Osteocyte (in vitro differentiated cells): ENCODE results near the gene SLX4IP. TPM values are rescaled to one million over a fixed set of nuclear protein-coding genes. Genes with fewer than 3 reads are reported as not detected.

Source experiments
- DNase-seq: peaks from one replicate; pipeline ENCODE4 v3.0.0; 2021; ENCODE audit warnings: mixed read lengths; ENCODE audit not compliant: unreplicated experiment; ENCODE audit errors: extremely low spot score
- H3K27ac Mint-ChIP-seq: one replicate; pipeline ENCODE4 v1.8.0; 2021; ENCODE audit warnings: mild to moderate bottlenecking, mixed read lengths; ENCODE audit not compliant: unreplicated experiment
- H3K27me3 Mint-ChIP-seq: one replicate; pipeline ENCODE4 v1.8.0; 2021; ENCODE audit warnings: mixed read lengths; ENCODE audit not compliant: unreplicated experiment
- H3K36me3 Mint-ChIP-seq: one replicate; pipeline ENCODE4 v1.8.0; 2021; ENCODE audit warnings: mixed read lengths; ENCODE audit not compliant: unreplicated experiment
- H3K4me1 Mint-ChIP-seq: one replicate; pipeline ENCODE4 v1.8.0; 2021; ENCODE audit warnings: mixed read lengths; ENCODE audit not compliant: unreplicated experiment
- H3K4me3 Mint-ChIP-seq: one replicate; pipeline ENCODE4 v1.8.0; 2021; ENCODE audit warnings: mild to moderate bottlenecking, moderate library complexity, mixed read lengths; ENCODE audit not compliant: unreplicated experiment
- H3K9me3 Mint-ChIP-seq: one replicate; pipeline ENCODE4 v1.8.0; 2021; ENCODE audit warnings: mixed read lengths; ENCODE audit not compliant: unreplicated experiment
- total RNA-seq: library from RNA; stranded (reverse); gene quantifications from 2 replicates; pipeline ENCODE4 v1.2.1, GENCODE V29; 2021
- TF ChIP-seq, protein P1 (sequence below): fragments of 200-600 bp; sonication (generic); IDR thresholded peaks from 2 replicates; pipeline ENCODE4 v1.5.0; 2021; ENCODE audit warnings: antibody characterized with exemption, mild to moderate bottlenecking, moderate library complexity

The SLX4IP gene
- total RNA-seq, 1 donor from 2014 or later: 5.4 TPM

DNA sequence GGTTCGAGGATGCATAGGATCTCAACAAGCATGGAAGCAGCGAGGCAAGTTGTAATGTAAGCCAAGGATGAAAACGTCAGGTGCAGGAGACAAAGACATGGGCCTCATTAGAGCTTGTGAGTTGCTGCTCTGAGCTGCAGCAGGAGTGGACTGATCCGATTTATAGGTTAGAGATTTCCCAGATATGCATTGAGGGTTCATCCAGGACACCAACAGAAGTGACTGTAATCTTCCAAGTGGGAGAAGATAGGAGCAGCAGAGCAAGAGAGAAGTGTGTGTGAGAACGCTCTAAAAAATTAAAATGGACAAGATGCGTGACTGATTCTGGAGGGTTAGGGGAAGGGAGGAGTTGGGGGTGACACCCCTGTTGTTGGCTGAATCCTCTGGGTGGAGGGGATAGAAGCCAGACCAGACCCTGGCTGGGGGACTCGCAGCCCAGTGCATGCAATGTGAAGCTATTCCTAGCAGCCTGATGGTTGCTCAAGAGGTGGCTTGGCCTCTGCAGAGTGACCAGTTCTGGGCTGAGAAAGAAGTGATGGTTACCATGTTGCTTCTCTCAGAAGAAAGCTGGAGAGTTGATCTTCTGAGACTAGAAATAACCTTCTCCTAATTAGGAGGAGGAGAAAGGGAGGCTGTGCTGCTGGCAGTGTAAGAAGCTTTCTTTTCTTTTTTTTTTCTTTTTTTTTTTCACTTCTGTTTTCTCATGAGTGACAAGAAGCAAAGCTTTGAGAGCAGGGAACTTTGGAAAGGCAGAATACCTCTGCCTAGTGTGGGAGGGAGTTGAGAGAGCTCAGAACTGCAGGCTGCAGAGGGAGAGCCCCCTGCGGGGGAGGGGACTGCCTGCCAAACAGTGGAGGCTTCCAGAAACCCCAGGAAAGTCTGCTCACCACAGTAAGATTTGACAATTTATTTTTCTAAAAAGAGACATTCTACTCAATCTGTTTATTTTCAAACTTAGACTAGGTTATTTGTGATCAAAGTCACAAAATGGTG lies 116.9 kb downstream of the SLX4IP start:
- TF ChIP-seq, protein P1, sequence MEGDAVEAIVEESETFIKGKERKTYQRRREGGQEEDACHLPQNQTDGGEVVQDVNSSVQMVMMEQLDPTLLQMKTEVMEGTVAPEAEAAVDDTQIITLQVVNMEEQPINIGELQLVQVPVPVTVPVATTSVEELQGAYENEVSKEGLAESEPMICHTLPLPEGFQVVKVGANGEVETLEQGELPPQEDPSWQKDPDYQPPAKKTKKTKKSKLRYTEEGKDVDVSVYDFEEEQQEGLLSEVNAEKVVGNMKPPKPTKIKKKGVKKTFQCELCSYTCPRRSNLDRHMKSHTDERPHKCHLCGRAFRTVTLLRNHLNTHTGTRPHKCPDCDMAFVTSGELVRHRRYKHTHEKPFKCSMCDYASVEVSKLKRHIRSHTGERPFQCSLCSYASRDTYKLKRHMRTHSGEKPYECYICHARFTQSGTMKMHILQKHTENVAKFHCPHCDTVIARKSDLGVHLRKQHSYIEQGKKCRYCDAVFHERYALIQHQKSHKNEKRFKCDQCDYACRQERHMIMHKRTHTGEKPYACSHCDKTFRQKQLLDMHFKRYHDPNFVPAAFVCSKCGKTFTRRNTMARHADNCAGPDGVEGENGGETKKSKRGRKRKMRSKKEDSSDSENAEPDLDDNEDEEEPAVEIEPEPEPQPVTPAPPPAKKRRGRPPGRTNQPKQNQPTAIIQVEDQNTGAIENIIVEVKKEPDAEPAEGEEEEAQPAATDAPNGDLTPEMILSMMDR: no peak
- H3K36me3 Mint-ChIP-seq: no peaks in the 10 kb centered on the region
- no peaks in the 10 kb centered on the region for H3K27me3 Mint-ChIP-seq
- no peak for DNase-seq
- H3K4me1 Mint-ChIP-seq: peaks cover 57% of the 10 kb centered on the region
- H3K4me3 Mint-ChIP-seq: no peak overlapping the region
- H3K9me3 Mint-ChIP-seq: no peaks in the 10 kb centered on the region
- peak overlapping the region; percentile 12 for H3K27ac Mint-ChIP-seq

DNA sequence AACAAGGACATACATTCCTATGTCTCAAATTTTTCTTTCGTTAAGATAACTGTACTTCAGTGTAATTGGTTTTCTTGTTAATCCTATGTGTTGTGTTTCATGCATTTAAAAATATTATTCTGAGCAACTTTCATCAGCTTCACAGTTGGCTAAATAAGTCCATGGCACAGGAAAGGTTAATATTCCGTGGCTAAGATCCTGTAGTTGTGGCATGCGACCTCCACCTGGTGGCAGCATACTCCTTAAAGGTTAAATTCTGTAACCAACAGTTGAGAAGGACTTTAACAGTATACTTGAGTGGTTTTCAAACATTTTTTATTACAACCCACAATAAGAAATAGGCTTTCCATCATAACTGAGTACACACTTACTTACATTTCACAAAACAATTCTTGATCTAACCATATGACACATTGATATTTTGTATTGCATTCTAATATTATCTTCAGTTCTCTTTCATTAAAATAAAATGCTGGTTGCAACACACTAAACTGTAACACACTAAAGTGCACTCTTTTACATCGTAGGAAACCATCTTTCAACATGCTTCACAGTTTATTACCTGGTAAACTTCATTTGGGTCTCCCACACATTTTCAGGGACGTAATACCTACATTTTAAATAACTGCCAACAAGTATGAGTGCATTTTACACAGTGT lies 118.3 kb downstream of the SLX4IP start:
- H3K9me3 Mint-ChIP-seq: no peaks in the 10 kb centered on the region
- peaks cover 68% of the 10 kb centered on the region for H3K4me1 Mint-ChIP-seq
- H3K4me3 Mint-ChIP-seq: no peak overlapping the region
- H3K27ac Mint-ChIP-seq: peak overlapping the region; percentile 4
- H3K36me3 Mint-ChIP-seq: no peaks in the 10 kb centered on the region
- TF ChIP-seq, protein P1: peak; percentile 89
- no peaks in the 10 kb centered on the region for H3K27me3 Mint-ChIP-seq
- DNase-seq: no peak

DNA sequence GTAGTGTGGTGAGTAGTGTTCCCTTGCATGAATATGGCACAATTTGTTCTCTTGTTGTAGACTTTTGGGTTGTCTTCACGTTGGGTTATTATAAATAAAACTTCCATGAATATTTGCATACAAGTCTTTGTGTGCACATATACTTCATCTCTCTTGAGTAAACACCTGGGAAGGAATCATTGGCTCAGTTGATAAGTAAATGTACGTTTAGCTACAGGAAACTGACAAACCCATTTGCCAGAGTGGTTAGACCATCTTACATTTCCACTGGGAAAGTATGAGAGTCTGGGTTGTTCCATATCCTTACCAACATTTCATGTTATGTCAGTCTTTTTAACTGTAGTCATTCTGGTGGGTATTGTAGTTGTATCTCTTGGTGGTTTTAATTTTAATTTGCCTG lies 119.2 kb downstream of the SLX4IP start:
- Mint-ChIP-seq H3K9me3 (no peaks in the 10 kb centered on the region), H3K4me1 (peaks cover 76% of the 10 kb centered on the region), H3K27me3 (no peaks in the 10 kb centered on the region), H3K4me3 (no peak overlapping the region), H3K36me3 (no peaks in the 10 kb centered on the region), H3K27ac (no peak overlapping the region)
- DNase-seq: no peak
- TF ChIP-seq, protein P1: no peak

DNA sequence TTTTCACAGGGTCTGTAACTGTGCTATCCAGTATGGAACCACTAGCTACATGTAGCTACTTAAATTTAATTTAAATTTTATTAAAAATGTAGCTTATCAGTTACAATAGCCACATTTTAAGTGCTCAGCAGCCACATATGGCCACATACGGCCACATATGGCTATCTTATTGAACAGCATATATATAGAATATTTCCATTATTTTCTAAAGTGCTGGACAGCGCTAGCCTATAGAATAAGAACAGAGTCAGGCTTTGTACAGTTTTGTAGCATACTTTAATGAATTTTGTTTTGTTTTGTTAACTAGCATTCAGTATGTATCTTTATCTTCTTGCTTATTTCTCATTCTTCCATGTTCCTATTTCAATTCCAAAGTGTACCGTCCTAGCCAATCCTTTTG lies 120.3 kb downstream of the SLX4IP start:
- no peaks in the 10 kb centered on the region for H3K9me3 Mint-ChIP-seq
- TF ChIP-seq, protein P1: no peak
- H3K27ac Mint-ChIP-seq: peak overlapping the region; percentile 87
- H3K27me3 Mint-ChIP-seq: no peaks in the 10 kb centered on the region
- H3K4me3 Mint-ChIP-seq: no peak overlapping the region
- peaks cover 87% of the 10 kb centered on the region for H3K4me1 Mint-ChIP-seq
- no peak for DNase-seq
- H3K36me3 Mint-ChIP-seq: no peaks in the 10 kb centered on the region

DNA sequence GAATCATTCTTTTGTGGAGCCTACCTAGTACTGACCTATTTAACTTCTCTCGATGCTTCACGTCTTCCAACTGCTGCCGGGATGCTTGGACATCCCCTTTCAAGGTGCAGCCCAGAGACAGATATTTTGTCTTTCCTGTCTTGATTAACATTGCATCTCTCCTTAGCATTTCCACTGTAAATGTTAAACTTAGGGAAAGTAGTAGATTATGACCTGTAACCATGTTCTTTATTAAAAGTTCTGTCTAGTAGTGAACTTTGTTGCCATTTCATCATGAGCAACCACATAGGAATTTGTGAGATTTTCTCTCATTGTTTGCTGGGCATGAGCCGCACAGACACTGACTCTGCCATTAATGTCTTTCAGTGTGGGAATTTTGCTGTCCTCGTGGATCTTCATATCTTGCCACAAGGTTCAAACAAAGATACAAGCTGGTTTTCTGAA lies 120.8 kb downstream of the SLX4IP start:
- TF ChIP-seq, protein P1: no peak
- no peak overlapping the region for H3K4me3 Mint-ChIP-seq
- H3K9me3 Mint-ChIP-seq: no peaks in the 10 kb centered on the region
- peaks cover 90% of the 10 kb centered on the region for H3K4me1 Mint-ChIP-seq
- H3K36me3 Mint-ChIP-seq: no peaks in the 10 kb centered on the region
- H3K27me3 Mint-ChIP-seq: no peaks in the 10 kb centered on the region
- peak overlapping the region; percentile 87 for H3K27ac Mint-ChIP-seq
- DNase-seq: no peak
